Epithelial cell of proximal tubule (primary cell): ENCODE data around the gene LONP2. TPM values are rescaled to one million over a fixed set of nuclear protein-coding genes. Genes with fewer than 3 reads are reported as not detected.
A peak's percentile ranks its signal among the peaks of the same experiment; 100 is the strongest.
"Not testable (repeated sequence)": the region's sequence is repeated elsewhere in the genome, so short reads cannot be mapped to it uniquely, and the experiment has no call there.

Source experiments
- DNase-seq: peaks from one replicate; pipeline ENCODE4 v3.0.0-alpha.2; 2011; ENCODE audit warnings: low read depth
- H3K4me3 ChIP-seq: 2 replicates; pipeline ENCODE4 v1.5.1; 2011; ENCODE audit warnings: low read depth, mild to moderate bottlenecking, low read length
- total RNA-seq: library from RNA; depleted of rRNA; stranded (reverse); fragments of >200 nt; gene quantifications from 2 replicates; pipeline ENCODE4 v1.2.3, GENCODE V29; 2015
- TF ChIP-seq, protein P1 (sequence below): conservative IDR thresholded peaks from 2 replicates; pipeline ENCODE4 v1.5.1; 2012; ENCODE audit warnings: low read depth, mild to moderate bottlenecking, low read length

LONP2 gene
- total RNA-seq, 1 donor from 2014 or later = 23.7 TPM

DNA sequence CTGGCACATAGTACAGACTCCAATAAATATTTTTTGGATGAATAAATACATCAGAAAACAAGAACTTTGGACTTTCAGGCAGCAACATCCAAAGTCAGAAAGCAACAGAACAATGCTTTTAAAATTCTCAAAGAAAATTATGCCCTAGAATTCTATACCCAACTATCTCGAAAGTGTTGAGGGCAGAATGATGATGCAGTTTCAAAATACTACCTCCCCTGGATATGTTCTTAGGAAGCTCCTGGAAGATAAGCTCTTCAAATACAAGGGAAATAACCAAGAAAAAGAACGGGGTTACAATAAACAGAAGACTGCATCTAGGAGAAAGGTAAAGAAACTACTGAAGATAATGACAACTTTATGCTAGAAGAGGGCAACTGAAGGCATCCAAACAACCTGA is 130.2 kb downstream of the LONP2 start:
- TF ChIP-seq, protein P1, sequence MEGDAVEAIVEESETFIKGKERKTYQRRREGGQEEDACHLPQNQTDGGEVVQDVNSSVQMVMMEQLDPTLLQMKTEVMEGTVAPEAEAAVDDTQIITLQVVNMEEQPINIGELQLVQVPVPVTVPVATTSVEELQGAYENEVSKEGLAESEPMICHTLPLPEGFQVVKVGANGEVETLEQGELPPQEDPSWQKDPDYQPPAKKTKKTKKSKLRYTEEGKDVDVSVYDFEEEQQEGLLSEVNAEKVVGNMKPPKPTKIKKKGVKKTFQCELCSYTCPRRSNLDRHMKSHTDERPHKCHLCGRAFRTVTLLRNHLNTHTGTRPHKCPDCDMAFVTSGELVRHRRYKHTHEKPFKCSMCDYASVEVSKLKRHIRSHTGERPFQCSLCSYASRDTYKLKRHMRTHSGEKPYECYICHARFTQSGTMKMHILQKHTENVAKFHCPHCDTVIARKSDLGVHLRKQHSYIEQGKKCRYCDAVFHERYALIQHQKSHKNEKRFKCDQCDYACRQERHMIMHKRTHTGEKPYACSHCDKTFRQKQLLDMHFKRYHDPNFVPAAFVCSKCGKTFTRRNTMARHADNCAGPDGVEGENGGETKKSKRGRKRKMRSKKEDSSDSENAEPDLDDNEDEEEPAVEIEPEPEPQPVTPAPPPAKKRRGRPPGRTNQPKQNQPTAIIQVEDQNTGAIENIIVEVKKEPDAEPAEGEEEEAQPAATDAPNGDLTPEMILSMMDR = no peak
- H3K4me3 ChIP-seq = no peak overlapping the region
- DNase-seq = no peak

DNA sequence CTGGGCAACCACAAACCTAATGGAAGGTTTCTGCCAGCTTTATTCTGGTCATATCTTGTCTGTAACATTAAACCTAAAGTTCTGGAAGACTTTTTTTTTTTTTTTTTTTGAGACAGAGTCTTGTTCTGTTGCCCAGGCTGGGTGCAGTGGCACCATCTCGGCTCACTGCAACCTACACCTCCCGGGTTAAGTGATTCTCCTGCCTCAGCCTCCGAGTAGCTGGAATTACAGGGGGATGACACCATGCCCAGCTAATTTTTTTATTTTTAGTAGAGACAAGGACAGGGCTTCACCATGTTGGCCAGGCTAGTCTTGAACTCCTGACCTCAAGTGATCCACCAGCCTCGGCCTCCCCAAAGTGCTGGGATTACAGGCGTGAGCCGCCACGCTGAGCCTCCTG is 133.2 kb downstream of the LONP2 start:
- not testable (repeated sequence) for H3K4me3 ChIP-seq, DNase-seq

DNA sequence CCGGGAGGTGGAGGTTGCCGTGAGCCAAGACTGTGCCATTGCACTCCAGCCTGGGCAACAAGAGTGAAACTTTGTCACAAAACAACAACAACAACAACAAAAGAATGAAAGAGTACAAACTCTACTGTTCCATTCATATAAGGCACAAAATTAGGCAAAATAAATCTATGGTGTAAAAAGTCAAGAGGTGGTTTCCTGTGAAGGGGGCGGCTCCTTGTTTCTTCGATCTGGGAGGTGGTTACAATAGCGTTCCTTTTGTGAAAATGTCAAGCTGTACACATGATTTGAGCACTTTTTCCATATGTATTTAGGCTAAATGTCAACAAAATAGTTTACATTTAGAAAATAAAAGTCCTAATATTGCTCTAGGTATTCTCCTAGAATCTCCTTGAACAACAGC is 134.2 kb downstream of the LONP2 start:
- no peak for DNase-seq
- TF ChIP-seq, protein P1 = no peak
- no peak overlapping the region for H3K4me3 ChIP-seq

DNA sequence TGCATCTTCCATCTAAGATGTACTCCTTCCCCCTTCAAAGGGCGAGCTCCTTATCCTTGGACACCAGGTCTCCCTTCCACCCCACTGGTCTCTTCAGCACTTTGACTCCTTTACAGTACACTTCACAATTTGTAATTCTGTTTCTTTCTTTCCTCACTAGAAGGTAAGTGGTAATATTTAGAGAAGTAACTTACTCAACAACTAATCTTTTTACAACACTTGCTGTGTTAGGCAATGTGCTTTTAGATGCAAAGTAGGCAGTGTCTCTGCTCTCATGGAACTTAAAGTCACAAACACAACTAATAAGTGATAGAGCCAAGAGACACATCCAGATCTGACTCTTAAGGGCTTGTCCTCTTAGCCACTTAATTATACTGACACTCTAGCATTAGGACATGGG is 134.7 kb downstream of the LONP2 start:
- no peak overlapping the region for H3K4me3 ChIP-seq
- no peak for DNase-seq
- TF ChIP-seq, protein P1 = no peak

DNA sequence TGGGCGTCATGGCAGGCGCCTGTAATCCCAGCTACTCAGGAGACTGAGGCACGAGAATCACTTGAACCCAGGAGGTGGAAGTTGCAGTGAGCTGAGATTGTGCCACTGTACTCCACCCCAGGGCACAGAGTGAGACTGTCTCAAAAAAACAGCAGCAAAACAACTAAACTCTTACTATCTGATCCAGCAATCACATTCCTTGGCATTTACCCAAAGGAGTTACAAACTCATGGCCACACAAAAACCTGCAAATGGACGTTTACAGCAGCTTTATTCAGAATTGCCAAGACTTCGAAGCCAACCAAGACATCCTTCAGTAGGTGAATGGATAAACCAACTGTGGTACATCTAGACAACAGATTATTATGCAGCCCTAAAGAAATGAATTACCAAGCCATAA is 137.1 kb downstream of the LONP2 start:
- no peak overlapping the region for H3K4me3 ChIP-seq
- DNase-seq = no peak
- TF ChIP-seq, protein P1 = no peak

DNA sequence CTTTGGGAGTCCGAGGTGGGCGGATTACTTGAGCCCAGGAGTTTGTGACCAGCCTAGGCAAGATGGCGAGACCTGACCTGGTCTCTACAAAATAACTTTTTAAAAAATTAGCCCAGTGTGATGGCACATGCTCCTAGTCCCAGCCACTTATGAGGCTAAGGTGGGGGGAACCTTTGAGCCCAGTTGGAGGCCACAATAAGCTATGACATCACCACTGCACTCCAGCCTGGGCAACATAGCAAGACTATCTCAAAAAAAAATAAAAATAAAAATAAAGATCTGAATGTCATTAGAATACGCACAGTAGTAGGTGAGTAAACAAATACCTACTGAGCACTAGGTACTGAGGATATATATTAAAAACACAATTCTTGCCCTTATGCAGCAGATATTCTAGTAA is 138.0 kb downstream of the LONP2 start:
- no peak overlapping the region for H3K4me3 ChIP-seq
- TF ChIP-seq, protein P1 = no peak
- no peak for DNase-seq

DNA sequence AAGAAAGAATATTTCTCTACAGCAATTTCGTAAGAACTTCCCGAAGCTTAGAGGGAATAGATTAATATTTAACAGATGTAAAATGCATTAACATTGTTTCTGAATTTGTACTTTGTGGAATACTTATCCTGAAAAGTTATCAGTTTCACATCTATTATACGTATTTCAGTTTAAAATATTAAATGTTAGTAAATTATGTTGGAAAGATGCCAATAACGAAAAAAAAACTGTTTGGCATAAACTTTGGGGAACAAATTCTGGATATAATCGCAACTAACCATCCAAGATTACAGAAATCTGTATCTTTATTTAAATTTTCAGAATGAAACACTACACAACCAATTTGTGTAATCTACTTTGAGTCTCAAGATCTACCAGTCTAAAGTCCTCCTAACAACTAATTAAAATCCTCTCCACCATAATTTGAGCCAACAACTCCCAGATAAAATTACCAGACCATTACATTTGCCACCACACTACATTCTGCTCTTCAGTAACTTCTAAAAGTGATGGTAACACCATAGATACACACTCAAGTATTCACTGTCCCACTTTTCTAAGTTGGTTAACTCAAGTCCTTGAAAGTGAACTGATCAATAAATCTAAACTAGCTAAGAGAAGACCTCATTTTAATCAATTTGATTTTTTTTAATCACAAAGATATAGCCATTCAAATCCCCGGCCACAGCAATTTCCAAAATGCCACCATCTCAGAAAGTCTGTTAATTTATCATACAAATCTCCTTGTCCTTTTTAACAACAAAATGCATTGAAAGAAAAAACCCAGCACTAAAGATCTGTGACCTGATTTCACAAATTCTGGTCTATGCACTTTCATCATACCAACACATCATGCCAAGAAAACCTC is 139.1 kb downstream of the LONP2 start:
- H3K4me3 ChIP-seq = peak overlapping the region; percentile 83
- no peak for DNase-seq

More for the DNA sequence above, 139.1 kb downstream of the LONP2 start:
- TF ChIP-seq, protein P1 = no peak
